EL (cell line): ENCODE data around the gene ERC2.

Experiments used
- DNase-seq: peaks from one replicate; pipeline ENCODE4 v3.0.0-alpha.2; 2016

Gene ERC2

GRCh38 chr3:56233742-56234141, 234.5 kb downstream of the ERC2 start:
- no peak for DNase-seq

GRCh38 chr3:56229311-56229710, 239.0 kb downstream of the ERC2 start:
- DNase-seq = no peak

DNA sequence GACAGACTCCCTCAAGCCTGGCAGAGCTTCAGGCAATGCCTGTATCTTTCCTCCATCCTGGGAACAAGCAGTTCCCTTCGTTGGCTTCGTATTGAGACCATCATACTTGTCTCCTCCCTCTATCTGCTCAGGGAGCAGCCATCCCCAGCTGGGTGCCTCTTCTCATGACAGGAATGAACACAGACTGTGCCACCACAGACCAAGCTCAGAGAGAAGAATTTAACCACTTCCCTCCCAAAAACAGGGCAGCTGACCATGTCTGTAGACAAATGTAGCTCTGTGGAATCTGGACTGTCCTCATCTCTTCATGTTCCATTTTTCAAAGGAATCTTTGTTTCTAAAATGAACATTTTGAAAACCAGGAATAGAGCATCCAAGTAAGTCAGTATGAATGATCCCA, 245.4 kb downstream of the ERC2 start:
- no peak for DNase-seq

DNA sequence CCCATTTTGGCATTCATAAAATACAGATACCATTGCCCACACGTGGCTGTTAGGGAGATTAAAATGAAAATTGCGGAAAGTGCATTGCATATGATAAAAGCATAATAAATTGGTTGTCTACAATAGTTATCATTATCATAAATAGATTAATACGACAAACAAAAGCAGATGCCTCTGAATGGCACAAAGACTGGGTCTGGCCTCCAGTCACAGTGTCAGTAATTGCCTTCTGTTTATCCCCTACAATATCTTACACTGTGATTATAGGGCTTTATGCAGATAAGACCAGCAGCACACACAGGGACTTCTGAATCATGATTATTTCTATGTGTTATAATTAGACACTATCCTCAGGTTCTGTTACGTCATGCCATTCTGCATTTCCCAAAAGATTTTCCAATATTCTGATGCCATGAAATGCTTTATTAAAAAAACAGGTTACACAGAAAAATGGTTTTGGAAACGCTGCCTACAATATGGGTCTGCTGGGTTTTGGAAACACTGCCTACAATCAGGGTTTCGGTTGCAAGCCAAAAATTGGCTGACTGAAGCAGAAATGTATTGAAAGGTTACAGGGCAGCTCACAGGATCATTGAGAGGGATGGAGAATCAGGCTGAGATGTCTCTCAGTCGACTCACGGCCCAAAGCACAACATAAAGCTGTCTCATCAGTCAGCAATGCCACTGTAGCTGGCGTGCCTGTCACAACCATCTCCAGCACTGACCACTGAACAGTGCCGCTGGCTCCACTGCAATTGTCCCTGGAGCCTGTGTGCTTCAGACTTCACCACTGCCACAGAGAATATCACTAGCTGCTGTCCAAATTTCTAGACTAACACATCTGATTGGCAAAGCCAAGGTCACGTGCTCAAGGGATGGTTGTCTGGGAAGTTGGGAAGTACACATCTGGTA, 248.1 kb downstream of the ERC2 start:
- peak; percentile 5 for DNase-seq

GRCh38 chr3:56209982-56210751, 258.1 kb downstream of the ERC2 start:
- no peak for DNase-seq

GRCh38 chr3:56207922-56208321, 260.3 kb downstream of the ERC2 start:
- no peak for DNase-seq

DNA sequence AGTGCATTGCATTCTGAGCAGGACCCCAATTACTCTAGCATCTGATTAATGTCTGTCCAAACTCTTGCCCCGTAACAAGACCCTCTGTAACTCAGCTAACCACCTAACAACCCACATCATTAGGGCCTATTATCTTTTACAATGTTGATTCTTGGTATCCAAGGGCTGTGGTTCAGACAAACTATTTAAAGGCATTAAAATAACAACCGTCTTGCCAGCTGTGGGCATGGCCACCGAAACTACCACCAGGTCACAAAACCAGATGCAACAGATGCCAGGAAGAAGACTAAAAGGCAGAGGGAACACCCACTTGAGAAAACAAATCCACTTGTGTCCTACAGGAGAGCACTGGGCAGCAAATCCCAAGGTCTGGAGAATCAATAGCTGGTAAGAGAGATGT, 262.9 kb downstream of the ERC2 start:
- no peak for DNase-seq

- DNase-seq = no peak
Observed at GRCh38 chr3:56202997-56203396, 265.3 kb downstream of the ERC2 start.

DNA sequence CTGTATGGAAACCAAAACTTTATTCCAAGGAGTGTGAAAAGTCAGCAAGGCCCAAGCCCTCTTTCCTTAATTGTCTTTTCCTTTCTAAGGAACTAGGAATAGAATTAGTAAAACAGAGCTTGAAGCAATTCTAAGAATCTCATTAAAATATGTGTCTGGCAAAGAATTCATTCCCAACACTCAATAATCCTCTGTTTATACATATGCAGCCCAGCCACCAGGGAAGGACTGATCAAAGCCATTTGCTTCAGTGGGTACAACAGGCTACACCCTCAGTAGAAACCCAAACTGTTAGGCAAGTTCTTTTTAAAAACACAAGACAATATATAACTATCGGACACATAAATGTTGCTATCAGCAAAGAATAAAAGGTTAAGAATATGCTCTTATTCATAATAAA, 266.9 kb downstream of the ERC2 start:
- no peak for DNase-seq

DNA sequence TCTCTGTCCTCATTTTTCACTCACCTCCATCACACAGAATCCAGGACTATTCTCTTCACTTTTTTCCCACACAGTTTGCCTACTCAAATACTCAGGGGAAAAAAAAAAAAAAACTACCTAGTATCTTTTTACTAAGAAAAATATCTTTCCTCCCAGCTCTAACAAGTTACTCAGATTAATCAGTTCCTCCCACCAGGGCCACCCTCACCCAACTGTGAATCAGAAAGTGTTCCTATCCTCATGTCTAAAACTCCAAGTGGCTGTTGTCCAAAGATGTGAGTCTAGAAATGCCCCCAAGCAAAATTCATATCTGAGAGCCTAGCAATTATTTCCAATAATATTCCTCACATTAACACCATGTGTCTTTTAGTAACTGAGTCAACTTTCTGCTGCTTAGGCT, 268.0 kb downstream of the ERC2 start:
- peak; percentile 3 for DNase-seq

DNA sequence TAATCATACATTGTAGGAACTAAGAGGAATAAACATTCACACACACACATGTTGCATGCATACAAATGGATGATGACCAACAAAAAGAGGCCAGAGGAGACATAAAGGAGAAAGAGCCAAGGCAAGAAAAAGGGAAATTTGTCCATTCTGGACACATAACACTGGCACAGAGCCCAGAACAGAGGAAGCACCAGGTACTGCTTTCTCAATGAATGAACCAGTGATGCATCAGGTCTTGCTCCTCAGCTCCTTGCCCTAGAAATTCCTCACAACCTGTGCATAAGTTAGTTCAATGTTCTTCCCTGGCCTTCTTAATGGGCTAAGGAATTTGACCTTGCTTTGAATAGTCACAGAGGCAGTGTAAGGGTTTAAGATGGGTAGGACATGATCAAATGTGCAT, 270.3 kb downstream of the ERC2 start:
- no peak for DNase-seq

DNA sequence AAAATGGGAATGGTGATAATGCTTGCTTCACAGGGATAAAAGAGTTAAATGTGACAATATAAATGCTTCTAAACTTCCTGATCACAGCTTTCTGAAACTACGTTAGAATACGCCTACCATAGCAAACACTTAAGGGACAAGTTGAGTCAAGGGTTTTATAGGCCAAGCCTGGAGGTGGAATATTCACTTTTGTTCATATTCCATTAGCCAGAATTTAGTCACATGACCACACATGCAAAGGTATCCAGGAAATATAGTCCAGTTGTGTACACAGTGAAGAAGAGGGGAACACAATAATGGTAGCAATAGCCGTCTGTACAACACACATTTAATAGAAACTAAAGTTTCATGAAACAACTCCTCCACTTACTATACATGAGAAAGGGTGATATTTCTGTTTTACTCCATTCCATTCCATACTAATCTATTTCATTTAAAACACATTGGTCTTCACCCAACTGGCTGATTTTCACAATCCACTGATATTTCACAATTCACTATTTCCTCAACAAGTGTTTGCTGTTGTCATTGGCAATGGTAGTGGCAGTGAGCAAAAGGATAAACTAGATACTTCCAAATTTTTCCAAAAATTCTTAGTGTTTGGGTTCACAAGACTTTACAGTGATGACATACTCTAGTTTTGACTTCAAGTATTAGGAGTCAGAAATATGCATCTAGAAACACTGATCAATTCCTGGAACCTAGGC, 270.9 kb downstream of the ERC2 start:
- DNase-seq = no peak

- DNase-seq = no peak
Observed at GRCh38 chr3:56196700-56197099, 271.6 kb downstream of the ERC2 start.

GRCh38 chr3:56193519-56193918, 274.7 kb downstream of the ERC2 start:
- no peak for DNase-seq

DNA sequence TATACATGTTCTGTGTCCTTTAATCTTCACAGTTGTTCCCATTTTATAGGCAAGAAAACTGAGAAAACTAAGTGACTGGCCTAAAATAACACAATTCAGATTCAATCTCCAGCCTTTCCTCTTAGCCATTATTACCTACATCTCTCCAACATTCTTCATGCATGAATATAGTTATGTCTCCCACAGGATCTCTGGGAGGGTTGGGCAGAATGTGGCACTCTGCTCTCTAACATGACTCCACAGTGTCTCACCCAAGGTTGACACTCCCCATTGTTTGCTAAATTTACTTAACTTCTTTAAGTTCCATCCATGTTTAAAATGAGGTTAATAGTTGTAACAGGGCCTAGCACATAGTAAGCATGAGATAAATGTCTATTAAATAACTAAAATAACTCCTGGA, 276.3 kb downstream of the ERC2 start:
- no peak for DNase-seq

- no peak for DNase-seq
Observed at GRCh38 chr3:56190771-56191305, 277.4 kb downstream of the ERC2 start.

DNA sequence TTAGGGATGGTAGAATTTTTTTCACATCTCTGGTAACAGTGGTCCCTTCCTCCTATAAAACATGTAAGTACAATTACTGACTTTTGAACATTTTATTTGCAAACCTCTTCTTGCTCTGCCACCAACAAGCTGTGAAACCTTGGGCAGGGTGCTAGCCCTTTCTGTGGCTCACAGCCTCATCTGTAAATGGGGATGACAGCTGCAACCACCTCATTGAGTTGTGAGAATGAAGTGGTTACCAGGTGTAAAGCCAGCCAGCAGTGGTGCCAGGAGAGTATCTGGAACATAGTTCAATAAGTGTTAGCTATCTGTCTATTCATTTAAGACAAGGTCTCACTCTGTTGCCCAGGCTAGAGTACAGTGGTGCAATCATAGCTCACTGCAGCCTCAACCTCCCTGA, 278.1 kb downstream of the ERC2 start:
- DNase-seq = no peak

DNA sequence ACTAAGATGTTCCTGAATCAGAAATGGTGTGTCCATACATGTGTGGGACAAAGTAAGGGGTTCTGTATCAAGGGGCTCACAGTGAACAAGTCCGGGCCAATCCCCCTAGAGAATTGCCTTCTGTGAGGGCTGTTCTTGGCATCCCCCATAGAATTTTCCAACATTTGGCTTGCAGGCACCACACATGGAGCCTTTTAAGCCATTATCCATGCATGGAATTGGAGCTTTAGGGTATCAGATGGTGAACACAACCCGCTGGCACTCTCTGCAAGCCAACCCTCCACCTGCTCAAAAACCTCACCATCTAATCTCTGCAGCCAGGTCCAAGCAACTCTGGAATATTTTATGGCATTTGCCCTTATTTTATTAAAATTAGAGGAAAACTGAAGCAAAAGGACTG, 278.7 kb downstream of the ERC2 start:
- no peak for DNase-seq

DNA sequence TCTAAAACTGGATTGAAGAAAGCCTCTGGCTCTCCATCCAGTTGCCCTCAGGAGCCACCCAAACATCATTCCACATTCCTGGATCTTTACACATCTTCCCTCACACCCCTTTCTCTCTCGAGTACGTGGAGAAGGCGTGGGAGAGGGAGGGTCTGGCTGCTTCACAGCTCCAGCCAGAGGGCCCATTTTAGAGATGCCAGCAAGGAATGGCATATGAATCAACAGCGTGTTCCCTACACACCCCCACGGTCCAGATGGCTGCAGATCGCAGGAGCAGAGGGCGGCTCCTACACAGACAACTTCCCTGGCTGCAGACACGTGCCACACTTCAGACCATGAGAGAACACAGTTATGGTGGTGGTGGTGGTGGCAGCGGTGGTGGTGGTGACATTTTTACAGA, 280.1 kb downstream of the ERC2 start:
- DNase-seq = no peak

GRCh38 chr3:56187051-56187450, 281.2 kb downstream of the ERC2 start:
- no peak for DNase-seq

- no peak for DNase-seq
Observed at GRCh38 chr3:56185827-56186226, 282.4 kb downstream of the ERC2 start.

DNA sequence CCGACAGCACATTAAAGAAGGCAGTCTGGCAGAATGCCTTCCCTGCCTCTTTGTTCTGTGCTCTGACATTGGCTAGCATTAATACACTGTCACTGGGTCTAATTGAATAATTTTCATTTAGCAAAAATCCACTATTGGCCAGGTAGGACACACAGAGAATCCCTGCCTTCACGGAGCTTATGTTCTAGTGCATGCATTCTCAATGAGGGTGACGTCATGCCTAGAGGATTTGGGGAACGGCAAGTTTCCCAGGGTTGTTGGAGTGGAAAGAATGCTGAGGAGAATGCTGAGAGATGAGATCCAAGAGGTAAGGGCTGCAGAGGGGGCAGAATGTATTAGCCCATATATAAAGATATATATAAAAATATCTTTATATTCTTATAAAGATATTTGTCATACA, 284.7 kb downstream of the ERC2 start:
- DNase-seq = no peak

- DNase-seq = no peak
Observed at GRCh38 chr3:56180433-56180832, 287.8 kb downstream of the ERC2 start.
